ENCODE data around the gene TUBB. TPM values are rescaled to one million over a fixed set of nuclear protein-coding genes. Genes with fewer than 3 reads are reported as not detected.

Gene TUBB
- total and polyA plus RNA-seq, 9 of the 15 experiments (the other 6 are each of a cell fraction or from before 2014, with no cell fraction given) = 971 to 2,870 (median 1,478) TPM

GRCh38 chr6:30686908-30687658 is 33.1 kb upstream of the TUBB start (continued):
- TF ChIP-seq ERF (CRISPR knock-in tag; IDR thresholded peaks at IDR 0.05) (peak; percentile 62; the same call in 1 of the 2 replicates), NR2C2 (CRISPR knock-in tag; IDR thresholded peaks at IDR 0.05) (peak; percentile 57; the same call in 1 of the 2 replicates), NR2C2 (tag; IDR thresholded peaks at IDR 0.05) (peak; percentile 45; the same call in 1 of the 2 replicates), FOXK1 (CRISPR knock-in tag; IDR thresholded peaks at IDR 0.05; ENCODE audit: borderline replicate concordance) (peak; percentile 29; the same call in 1 of the 2 replicates), TFAM (CRISPR knock-in tag; conservative IDR thresholded peaks at IDR 0.05) (no peak), TCF15 (CRISPR knock-in tag; IDR thresholded peaks at IDR 0.05) (no peak), SRSF9 (IDR thresholded peaks at IDR 0.05; ENCODE audit: borderline replicate concordance, low read depth, low read length) (no peak), CTBP1 (IDR thresholded peaks at IDR 0.05; ENCODE audit: borderline replicate concordance) (peak; percentile 92; the same call in 1 of the 2 replicates), NFE2 (IDR thresholded peaks at IDR 0.05; ENCODE audit: low read depth) (peak; percentile 79), ZNF12 (CRISPR knock-in tag; IDR thresholded peaks at IDR 0.05) (no peak), MBD2 (IDR thresholded peaks at IDR 0.05; ENCODE audit: borderline replicate concordance, low read depth) (no peak), MEIS2 (IDR thresholded peaks at IDR 0.05; ENCODE audit: partially characterized antibody) (no peak), MCM5 (IDR thresholded peaks at IDR 0.05; ENCODE audit: low read depth) (no peak), GTF2A2 (tag; IDR thresholded peaks at IDR 0.05) (no peak), GABPB2 (CRISPR knock-in tag; conservative IDR thresholded peaks at IDR 0.05) (no peak), HIVEP1 (CRISPR knock-in tag; IDR thresholded peaks at IDR 0.05) (no peak), CCNT2 (IDR thresholded peaks at IDR 0.05; ENCODE audit: borderline replicate concordance, extremely low read depth, insufficient read length, low read depth, low read length) (peak; percentile 84), EHMT2 (IDR thresholded peaks at IDR 0.05) (no peak), CC2D1A (IDR thresholded peaks at IDR 0.05) (0 out of 2 replicates have a peak, but pooled peaks have one; percentile 49), HEY1 (CRISPR knock-in tag; IDR thresholded peaks at IDR 0.05; ENCODE audit: borderline replicate concordance) (no peak), BRD9 (IDR thresholded peaks at IDR 0.05; ENCODE audit: low read depth, partially characterized antibody) (peak; percentile 88), FOXO4 (CRISPR knock-in tag; IDR thresholded peaks at IDR 0.05) (0 out of 2 replicates have a peak, but pooled peaks have one; percentile 7), BCLAF1 (IDR thresholded peaks at IDR 0.05; ENCODE audit: borderline replicate concordance in 1 of 2, control insufficient read depth in 1 of 2, low read depth in 2 of 2, low read length in 1 of 2) (0 out of 4 replicates have a peak, but pooled peaks of 1 of the 2 experiments have one; percentile 31), NBN (IDR thresholded peaks at IDR 0.05; ENCODE audit: low read depth) (0 out of 2 replicates have a peak, but pooled peaks have one; percentile 84)

All from K562 (cell line).